ENCODE data around the gene UBXN10.
"Not testable (repeated sequence)": the region's sequence is repeated elsewhere in the genome, so short reads cannot be mapped to it uniquely, and the experiment has no call there.

Gene UBXN10

GRCh38 chr1:20210736-20211460 lies 25.0 kb downstream of the UBXN10 start:
- no peak for DNase-seq

- DNase-seq, result no peak
These were observed 25.6 kb downstream of the UBXN10 start for GRCh38 chr1:20211511-20211931.

- no peak for DNase-seq
These were observed 26.3 kb downstream of the UBXN10 start for GRCh38 chr1:20212085-20212684.

GRCh38 chr1:20212685-20213331 lies 26.9 kb downstream of the UBXN10 start:
- DNase-seq, result peak; percentile 83

DNA sequence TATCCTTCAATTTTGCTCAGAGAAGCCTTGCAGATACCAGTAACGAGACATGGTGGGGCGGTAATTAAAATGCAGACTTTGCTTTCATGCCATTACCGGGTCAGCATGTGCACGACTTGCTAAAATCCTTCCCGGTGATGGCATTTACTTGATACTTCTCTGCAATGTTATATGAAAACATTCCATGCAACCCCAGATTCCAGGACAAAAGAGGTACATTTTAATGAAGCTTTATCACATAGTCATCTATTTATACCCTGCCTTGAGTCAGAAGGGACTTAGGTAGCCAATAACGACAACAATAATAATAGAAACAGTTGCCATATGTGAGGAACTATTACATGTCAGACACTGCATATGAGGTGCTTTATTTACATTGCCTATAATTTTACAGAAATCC lies 29.8 kb downstream of the UBXN10 start:
- DNase-seq, result no peak

- peak; percentile 43 for DNase-seq
These were observed 30.7 kb downstream of the UBXN10 start for GRCh38 chr1:20216574-20216973.

DNA sequence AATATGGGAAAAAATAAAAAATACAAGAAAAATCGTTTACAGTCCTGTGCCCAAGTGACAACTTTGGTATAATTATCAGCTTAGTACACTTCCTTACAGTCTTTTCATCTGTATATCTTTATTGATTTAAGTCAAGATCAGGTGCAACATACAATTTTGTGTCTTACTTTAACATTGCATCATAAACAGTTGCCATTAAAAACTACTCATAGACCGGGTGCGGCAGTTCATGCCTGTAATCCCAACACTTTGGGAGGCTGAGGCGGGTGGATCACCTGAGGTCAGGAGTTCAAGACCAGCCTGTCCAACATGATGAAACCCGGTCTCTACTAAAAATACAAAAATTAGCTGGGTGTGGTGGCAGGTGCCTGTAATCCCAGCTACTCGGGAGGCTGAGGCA lies 33.2 kb downstream of the UBXN10 start:
- not testable (repeated sequence) for DNase-seq

DNA sequence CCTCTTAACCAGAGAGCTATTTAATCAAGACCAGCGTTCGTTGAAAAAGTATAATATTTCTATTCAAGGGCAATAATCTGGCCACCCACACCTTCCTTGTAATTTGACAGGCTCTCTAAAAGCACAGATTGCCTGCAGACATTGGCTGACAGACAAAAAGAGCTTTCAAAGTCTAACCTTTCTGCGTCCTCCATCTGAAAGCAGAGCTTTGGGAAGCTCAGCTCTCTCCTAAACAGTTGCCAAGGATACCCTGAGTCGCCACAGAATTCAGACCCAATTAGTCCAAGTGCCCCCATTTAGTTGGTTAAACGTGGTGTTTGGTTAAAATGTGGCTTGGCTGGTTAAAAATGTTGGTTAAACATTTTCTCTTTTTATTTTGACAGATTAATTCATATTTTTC lies 34.1 kb downstream of the UBXN10 start:
- peak; percentile 64 for DNase-seq

DNA sequence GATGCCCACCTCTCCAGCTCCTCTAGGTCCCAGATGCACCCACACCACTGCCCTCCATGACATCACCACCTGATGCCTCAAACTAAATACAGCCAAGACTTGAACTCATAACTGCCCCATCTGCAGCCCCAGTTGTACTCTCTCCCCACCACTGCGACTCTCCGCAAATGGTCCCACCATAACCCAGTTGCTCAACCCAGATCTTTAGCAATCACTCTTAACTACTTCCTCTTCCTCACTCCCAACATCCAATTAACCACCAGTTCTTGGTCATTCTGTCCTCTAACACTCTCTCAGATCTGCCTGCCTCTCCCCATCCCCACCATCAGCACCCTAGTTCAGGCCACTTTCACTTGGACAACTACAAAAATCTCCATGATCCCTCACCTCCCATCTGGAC lies 37.2 kb downstream of the UBXN10 start:
- DNase-seq, result no peak

- DNase-seq, result peak; percentile 26
These were observed 37.9 kb downstream of the UBXN10 start for GRCh38 chr1:20223551-20224419.

DNA sequence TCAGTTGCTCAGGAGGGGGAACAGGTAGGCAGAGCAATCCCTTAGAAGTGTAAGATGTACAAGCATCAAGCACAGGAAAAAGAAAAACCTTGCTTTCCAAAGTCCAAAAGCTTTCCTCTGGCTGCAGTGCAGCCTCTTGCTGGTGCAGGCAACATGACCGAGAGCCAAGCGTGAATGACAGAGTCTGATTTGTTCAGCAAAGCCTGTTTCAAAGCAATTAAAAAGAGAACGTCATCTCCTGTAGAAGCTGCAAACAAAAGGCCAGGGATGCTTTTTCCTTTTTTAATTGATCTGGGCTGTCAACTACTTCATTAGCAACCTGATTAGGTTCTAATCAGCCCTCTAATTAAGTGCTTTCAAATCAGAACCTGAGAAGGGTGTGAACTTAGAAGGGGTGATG lies 38.6 kb downstream of the UBXN10 start:
- no peak for DNase-seq

DNA sequence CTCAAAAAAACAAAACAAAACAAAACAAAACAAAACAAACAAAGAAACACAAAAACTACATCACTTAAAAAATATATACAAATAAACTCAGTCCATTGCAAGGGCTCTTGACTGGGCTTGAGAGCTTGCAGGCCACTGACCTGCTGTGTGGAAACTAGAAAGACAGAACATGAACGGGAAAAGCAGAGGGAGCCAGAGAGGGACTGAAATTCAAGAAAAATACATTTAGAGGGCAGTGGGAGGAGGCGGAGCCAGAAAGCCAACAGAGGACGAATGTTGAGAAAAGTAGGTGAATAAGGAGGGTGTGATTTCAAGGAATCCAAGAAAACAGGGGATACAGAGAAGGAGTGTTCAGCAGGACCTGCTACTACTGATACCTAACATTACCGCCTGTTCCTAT lies 41.8 kb downstream of the UBXN10 start:
- no peak for DNase-seq

GRCh38 chr1:20228314-20228825 lies 42.5 kb downstream of the UBXN10 start:
- no peak for DNase-seq

GRCh38 chr1:20229171-20229570 lies 43.3 kb downstream of the UBXN10 start:
- DNase-seq, result no peak

GRCh38 chr1:20232564-20232963 lies 46.7 kb downstream of the UBXN10 start:
- not testable (repeated sequence) for DNase-seq

- DNase-seq, result peak; percentile 49
These were observed 47.5 kb downstream of the UBXN10 start for GRCh38 chr1:20233394-20233793.

GRCh38 chr1:20233866-20234265 lies 48.0 kb downstream of the UBXN10 start:
- DNase-seq, result peak; percentile 78

DNA sequence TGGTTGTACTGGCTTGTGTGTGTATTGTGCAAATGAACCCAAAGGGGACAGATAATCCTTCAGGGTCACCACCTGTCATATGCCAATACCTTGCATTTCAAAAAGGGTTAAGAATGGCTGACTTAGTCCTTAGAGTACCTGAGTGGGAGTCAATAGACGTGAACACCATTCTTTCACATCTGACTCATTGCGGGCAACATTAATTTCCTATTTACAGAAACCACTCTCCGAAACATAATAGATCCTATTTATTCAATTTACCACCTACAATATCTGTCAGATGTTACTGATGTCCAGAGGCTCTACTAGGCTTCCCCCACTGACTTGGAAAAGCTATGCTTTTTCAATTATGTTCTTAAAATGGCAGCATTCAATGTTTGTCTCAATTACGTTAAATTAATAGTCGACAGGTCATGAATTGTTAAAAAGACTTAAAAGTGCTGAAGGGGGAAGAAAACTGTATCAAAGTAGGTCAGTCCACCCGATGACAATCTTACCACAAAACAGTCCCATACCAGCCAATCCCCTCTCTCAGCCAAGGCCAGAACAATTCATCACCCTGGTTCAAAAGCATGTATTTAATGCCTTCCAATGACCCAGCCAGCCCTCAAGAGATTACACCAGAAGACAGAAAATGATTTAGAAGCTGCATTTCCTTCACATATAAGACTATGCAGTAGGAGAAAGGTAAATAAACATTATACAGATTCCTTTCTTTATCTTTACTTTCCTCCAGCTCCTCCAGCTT lies 49.1 kb downstream of the UBXN10 start:
- no peak for DNase-seq

DNA sequence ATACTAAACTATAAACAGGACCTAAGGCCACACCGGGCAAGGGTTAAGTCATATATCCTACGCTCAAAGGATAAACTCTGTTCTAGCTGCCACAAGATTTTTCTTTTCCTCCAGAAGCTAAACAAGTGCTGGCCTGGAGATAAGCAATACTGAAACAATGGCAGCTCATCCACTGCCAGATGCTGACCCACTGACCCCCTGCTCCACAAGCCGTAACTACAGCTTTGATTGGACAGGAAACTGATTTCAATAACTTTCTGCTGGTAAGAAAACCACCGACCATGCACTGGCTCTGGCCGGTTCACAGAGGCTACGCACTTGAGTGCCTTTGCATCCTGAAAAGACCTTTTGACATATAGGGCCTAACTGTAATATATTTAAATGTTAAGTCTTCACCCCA lies 51.8 kb downstream of the UBXN10 start:
- DNase-seq, result no peak

- no peak for DNase-seq
These were observed 54.1 kb downstream of the UBXN10 start for GRCh38 chr1:20240012-20240411.

- no peak for DNase-seq
These were observed 57.1 kb downstream of the UBXN10 start for GRCh38 chr1:20242890-20243479.
